G401 (cell line): Measurements from ENCODE around the gene MAST4. TPM values are rescaled to one million over a fixed set of nuclear protein-coding genes. Genes with fewer than 3 reads are reported as not detected.

ENCODE experiments used
- DNase-seq: peaks from one replicate; pipeline ENCODE4 v3.0.0-alpha.2; 2015; ENCODE audit warnings: low spot score
- in situ Hi-C: cut with HindIII; loops from 2 replicates; pipeline ENCODE4 v1.10.0; 2016; ENCODE audit warnings: low sequenced_read_pairs, mixed read lengths
- total RNA-seq: library from RNA; depleted of rRNA; stranded (reverse); fragments of >200 nt; shearing (Covaris generic); gene quantifications from 2 replicates; pipeline ENCODE4 v1.2.3, GENCODE V29; 2014

The MAST4 gene
- total RNA-seq, 1 experiment from 2014 or later = not detected

DNA sequence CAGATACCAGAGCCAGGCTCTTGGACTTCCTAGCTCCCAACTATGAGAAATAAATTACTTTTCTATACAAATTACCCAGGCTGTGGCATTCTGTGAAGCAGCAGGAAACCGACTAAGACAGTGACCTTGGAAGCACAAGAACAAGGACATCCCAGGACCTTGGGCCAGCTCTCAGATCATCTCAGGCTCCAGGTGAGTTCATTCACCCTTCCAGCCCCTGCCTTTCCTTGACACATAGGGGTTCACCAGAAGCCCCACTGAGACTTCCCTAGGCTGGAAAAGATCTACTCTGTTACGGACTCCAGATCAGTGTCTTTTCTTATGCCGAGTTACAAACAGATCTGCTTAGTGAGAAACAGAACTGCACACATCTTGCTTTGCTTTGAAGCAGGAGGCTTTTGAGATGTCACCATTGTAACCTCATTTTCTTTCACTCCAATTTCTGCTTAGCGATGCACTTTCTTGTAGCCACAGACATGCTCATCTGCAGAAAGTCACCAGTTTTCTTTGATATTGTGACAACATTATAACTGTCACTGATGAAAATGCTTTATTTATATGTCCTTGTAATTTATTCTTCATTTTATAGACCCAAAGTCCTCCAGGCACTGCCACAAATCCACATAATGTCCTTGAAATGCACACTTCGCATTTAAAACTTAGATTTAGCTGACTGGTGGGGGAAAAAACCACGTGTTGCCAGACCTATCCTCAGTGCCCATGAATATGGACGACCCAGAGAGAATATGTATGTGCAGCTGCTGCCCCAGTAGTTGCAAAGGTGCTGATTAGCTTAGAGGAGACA, 592.3 kb downstream of the MAST4 start:
- no peak for DNase-seq
- in situ Hi-C loops = no loop called here

DNA sequence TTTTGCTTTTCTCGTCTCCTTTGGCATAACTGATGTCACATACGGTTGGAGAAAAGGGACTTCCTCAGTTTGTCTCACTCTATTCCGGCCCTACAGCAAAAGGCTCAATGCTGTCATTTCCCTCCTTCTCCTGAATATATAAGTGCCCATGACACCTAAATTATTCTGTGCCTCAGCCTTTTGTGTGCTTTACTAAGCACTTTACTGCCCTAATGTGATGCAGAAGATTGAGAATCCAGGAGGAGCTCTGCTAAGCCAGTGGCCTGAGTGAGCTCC, 592.8 kb downstream of the MAST4 start:
- DNase-seq = no peak
- in situ Hi-C loops = no loop called here

DNA sequence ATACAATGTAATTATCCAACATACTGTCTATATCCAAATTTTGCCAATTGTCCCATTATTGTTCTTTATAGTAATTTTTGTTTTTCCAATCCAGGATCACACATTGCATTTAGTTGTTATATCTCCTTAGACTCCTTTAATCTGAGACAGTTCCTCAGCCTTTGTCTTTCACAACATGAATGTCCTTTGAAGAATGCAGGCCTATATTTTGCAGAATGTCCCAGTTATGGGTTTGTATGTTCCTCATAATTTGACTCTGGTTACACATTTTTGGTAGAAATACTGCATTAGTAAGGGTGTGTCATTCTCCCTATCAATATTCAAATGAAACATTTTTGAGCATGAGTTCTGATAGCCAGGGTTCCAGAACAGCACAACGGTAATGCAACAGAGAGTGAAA, 593.7 kb downstream of the MAST4 start:
- in situ Hi-C loops = no loop called here
- DNase-seq = no peak

DNA sequence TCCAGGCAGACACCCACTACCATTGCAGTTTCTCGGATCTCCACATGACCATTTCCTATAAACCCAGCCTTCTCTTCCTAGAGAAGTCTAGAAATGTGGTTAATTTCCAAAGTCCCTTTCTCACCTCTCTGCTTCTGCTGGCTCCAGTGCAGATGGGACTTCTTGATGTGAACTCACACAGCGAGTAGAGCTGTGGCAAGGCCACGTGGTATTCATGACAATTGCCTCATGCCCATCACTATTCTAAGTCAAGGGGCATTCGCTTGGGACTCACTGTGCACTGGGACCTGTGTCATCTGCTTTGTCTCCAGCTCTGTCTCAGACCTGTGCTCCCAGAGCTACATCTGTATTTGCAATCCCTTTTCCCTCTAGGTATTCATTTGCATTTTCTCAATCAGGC, 594.2 kb downstream of the MAST4 start:
- no peak for DNase-seq
- in situ Hi-C loops = no loop called here

DNA sequence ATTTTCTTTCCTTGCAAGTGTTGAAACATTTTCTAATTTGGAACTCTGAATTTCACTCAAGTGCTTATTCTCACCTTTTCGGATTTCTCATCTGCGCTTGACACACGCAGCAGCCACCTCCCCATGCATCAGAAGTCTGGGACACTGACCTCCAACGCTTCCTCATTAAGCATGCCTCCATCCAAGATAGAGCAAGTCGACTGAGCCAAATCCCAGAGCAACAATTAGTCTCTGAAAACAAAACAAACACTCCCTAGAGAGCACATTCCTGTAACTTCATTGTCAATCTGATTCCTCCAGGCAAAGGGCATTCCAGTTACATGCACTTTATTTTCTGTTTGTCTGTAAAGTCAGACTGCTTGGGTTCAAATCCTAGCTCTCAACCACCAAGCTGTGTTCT, 594.7 kb downstream of the MAST4 start:
- no peak for DNase-seq

DNA sequence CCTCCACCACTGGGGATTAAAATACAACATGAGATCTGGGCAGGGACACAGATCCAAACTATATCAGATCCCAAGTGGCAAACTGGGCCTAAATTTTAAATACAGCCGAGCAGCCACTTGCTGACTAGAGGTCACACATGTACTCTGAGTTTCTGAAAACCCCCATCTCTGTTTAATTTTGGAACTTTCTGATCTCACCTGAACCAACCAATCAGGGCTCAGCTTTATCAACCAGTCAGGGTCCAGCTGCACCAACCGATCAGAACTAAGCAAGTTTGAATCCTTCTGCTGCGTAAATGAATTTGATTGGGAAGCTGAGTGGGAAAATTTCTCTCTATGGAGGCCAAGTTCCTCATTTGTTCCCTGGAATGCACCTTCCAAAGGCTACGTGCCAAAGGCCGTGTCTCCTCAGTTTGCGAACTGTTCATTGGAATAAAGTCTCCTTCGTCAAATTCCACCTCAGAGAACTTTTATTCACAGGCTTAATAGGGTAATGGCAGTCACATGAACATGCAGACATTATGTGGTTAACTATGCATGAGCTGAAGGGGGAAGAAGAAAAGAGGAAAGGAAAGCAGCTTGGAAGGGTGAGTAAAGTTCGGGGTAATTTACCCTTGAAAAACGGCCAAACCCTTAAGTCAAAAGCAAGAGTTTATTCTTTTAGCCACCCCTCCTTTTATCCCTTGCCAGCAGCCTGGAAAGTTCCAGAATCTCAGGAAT, 596.7 kb downstream of the MAST4 start:
- in situ Hi-C loops = no loop called here
- no peak for DNase-seq

More for the DNA sequence above, 594.7 kb downstream of the MAST4 start:
- in situ Hi-C loops = no loop called here

DNA sequence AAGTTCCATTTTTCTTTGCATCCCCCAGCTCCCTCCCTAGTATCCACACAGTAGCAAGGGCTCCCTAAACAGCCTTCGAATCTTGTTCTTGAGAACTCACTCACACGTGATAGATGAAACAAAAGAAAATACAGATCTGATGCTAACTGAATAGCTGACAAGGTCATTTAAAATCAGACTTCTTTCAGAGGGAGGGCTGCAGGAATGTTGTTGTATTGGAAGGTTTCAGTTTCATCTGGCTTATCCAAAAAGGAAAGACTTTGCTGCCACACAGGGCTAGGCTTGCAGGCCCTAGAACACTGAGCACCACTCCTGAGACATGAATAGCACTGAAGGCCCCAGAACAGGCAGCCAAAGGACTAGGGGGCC, 597.2 kb downstream of the MAST4 start:
- DNase-seq = no peak
- in situ Hi-C loops = no loop called here

DNA sequence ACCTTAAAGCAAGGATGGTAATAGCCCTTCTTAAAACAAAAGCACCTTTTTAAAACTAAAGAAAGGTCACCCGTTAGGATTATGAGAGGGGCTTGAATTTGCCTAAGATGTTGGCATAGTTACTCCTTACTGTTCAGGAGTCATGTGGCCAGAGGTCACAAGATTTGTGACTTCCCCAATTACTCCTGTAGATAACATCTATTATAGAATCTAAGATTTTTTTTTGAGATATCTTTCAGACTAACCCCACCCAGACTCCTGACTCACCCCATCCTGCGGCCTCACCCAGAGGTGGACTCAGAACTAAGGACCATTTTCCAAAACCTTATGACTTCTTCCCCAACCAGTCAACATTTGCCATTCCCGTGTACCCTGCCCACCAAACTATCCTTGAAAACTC, 598.0 kb downstream of the MAST4 start:
- in situ Hi-C loops = no loop called here

DNA sequence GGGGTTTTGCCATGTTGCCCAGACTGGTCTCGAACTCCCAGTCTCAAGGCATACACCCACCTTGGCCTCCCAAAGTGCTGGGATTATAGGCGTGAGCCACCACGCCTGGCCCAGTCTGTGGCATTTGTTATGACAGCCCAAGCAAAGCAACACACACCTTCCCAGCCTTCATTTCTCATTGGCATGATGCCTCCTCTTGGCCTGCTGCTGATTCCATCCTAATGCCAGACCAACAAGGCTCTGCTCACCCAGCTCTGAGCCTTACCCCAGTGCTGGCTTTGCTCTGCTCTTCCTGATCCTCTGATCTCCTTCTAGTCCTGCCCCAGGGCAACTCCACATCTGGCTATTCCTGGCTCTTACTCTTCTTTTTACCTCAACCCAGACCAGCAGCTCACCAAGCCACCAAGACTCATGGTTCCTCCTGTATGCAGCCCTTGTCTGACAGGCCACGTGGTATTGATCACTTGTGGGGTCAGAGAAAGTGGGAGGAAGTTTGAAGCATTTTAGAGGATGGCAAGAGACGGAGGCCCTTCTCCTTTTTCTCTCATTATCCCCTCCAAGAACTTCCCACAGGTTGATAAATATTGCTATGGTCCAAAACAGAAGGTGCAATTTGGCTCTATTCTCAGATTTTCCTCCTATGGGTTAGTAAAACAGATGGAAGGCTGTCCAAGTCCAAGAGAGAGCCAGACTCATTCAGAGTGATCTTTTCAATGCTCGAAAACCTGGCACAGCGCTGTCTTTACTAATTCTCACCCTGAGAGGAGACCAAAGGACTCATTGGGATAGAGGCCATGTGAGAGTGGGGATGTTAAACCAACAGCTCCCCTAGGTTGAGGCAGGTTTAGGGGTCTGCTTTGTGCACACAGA, 599.4 kb downstream of the MAST4 start:
- in situ Hi-C loops = no loop called here
- peak; percentile 97 for DNase-seq

More for the DNA sequence above, 598.0 kb downstream of the MAST4 start:
- DNase-seq = no peak

DNA sequence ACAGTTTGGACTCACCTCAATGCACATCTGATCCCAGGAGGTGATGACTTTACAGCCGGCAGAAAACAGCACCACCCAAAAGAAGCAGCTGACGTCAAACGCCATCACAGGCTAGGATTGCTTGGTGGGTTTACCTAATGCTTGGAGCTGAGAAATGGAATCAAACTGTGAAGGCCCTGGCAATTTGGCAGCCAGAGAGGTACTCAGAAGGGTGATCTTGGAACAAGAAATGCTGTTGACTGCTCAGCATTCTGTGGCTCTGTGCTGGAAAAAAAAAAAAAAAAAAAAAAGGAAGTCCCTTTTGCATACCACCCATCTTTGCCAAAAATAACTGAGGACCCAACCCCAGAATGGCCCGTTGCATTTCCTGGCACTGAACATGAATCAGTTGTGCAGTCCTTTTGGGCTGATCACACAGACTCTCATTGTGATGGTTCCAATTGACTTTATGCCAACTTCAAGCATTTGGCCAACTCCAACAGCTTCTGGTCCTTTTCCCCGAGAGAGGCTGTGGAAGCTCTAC, 600.4 kb downstream of the MAST4 start, which contains the start of gene CD180:
TSS of gene CD180 (minus strand) at position 263 of the 523 bp plus-strand sequence. CDS start at position 105, 158 bp downstream.
- DNase-seq = peak; percentile 87
- in situ Hi-C loops = no loop called here

DNA sequence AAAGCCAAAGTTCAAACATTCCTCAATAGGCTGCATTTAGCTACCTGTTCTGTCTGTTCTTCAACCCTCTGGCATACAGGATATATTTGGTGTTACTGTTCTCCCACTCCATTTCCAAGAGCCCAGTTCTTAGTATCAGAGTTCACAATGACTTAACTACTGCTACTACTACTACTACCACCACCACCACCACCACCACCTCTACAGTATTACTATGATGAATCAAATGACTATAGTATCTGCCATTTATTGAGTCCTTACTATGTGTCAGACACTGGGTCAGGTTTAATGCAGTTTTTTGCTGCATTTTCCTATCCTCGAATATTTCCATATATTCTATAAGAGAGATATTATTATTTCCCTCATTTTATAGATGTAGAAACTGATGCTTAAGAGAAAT, 601.3 kb downstream of the MAST4 start:
- DNase-seq = no peak
- in situ Hi-C loops = no loop called here

DNA sequence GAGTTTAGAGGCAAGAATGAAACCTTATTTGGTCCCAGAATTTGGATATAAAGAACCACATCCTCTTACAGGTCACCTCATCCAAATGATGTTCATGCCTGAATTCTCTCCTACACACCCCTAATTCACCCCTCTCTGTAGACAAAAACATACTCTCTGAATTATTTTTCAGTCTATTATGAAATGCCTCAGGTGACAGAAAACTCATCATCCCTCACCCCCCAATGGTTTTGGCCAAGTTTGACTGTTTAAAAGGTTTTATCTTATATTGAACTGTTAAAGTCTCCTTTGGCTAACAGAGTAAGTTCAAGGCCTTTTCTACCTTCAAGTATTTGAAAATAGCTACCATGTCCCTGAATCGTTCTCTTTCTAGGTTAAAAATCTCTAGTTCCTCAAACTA, 602.7 kb downstream of the MAST4 start:
- in situ Hi-C loops = no loop called here
- no peak for DNase-seq

DNA sequence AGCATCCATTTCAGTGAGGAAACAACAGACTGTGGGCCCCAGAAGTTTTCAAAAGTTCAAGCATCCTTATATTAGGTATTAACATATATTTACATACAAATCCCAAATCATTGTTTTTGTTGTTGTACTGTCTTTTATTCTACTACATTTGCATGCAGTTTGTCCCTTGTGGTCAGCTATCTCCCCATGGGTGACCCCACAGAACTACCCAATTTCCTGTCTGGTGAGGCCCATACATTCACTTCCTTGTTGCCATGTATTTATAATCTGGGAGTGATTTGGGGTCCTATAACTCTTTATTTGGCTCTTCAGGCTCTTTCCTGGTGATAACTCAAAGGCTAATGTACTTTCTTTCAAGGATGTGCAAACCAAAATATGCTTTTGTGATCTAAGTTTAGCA, 603.7 kb downstream of the MAST4 start:
- no peak for DNase-seq
- in situ Hi-C loops = no loop called here

DNA sequence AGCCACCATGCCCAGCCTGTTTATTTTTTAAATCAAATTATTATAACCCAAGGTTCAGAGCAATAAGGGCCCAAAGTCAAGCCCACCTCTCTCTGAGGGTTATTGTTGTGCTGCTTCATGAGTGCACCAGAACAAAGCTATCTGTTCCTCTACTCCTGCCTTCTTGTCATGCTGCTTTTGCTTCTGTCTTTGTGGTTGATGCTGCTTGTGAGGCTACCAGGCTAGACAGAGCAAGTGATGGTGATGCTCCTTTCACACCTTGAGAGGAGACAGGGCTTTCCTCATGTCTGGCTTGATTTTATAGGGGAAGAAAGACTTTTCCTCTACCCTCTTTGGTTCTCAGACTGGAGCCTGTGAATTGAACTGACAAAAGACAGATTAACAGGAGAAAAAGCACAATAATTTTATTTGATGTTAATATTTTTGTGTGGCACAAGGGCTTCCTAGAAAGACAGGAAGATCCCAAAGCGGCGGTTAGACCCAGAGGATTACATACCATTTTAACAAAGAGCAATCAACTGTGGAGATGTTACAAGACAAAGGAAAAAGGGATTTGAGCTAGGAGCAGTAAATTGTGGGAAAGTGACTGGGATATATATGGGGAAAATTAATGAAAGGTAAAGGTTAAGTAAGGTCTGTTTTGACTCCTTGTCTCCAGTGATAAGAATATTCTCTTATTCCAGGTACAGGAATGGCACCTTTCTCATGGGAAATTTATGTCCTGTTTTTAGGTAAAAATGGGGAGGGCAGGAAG, 604.8 kb downstream of the MAST4 start:
- in situ Hi-C loops = no loop called here
- DNase-seq = no peak

DNA sequence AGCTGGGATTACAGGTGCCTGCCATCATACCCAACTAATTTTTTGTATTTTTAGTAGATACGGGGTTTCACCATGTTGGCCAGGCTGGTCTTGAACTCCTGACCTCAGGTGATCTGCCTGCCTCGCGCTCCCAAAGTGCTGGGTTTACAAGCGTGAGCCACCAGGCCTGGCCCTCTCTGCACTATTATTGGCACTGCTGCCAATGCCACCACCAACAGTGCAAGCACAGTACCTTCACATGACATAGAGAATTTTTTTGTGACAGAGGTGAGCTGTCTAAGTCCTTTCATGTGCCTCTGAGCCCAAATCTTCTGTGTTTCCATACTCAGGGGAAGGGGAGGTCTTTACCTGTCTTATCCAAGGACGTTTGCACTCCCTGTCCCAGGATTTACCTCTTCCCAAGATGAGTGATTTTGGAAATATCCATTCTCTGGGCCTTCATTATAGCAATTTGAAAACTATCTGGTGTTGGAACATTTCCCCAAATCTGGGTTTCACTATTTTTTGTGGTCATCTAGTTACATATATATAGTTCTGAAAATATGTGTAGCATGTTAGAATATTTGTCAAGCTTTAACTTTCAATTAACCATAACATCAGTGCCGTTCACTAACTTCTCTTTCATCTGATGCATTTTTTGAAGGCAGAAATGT, 605.8 kb downstream of the MAST4 start:
- in situ Hi-C loops = no loop called here
- no peak for DNase-seq

DNA sequence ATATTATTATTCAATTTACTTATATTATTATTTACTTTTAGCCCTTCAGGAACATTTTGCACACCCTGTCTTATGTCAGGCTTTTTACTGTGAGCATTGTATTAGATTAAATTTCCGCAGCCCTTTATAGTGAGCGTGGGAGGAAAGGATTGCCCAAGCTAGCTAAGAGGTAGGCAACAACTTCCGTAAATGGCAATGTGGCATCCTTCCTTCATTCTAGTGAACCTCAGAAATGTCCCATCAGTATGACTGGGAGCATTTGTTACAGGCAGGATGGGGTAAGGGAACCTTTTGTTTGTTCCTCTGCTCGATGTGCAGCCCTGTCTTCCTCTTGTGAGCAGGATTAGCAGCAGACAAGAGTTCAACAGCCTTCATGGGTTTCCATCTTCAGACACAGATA, 606.6 kb downstream of the MAST4 start:
- no peak for DNase-seq
- in situ Hi-C loops = no loop called here

DNA sequence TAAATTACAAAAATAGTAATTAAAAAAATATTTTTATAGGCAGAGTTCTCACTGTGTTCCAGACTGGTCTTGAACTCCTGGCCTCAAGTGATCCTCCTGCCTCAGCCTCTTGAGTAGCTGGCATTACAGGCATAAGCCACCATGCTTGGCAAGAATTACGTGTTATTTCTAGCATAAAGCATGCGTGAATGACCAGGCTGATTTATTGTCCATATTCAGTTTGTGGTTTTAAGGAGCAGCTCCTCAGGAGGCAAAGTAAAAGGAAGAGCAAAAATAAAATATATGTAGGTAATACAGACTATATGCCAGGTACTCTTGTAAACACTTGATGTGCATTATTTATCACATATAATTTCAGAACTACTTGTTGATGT, 607.5 kb downstream of the MAST4 start:
- in situ Hi-C loops = no loop called here
- no peak for DNase-seq

DNA sequence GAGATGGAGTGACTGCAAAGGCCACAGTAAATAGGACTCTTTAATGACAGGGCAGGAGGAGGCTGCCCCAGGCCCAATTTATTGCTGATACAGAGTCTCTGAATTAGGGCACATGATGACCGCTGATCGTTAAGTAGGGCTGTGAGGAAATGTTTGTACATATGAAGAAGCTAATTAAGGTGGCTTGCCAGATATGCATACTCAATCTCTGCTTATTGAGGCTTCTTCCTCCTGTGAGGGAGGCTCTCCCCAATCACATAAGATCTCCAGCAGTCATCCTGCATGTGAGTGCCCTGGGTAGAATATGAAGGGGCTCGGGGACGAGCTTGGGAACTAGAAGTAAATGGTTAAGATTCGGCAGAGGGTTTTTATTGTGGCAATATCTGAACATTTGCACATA, 608.6 kb downstream of the MAST4 start:
- no peak for DNase-seq
- in situ Hi-C loops = no loop called here

DNA sequence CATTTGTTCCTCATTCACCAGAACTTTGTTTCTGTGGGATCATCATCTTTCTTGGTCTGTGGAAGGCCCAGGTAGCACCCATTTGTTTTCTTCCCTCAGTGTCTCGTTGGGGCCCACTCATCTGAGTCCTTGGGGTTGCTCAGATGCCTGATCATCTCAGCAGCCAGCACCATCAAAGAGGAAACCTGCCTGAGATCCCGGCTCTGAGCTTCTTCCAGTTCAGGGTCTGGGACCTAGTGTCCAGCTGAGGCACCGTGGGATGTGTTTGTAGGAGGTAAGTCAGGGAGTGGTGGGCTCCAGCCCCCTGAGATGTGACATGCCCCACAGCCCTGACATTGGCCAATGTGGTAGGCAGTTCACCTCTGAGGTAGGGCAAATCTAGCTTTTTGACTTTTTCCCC, 609.8 kb downstream of the MAST4 start:
- in situ Hi-C loops = no loop called here
- DNase-seq = no peak
